ENCODE measurements around the gene BAZ2B.

- no peak for TF ChIP-seq CTCF (IDR thresholded peaks at IDR 0.05)
- no peak for TF ChIP-seq POLR2A (IDR thresholded peaks at IDR 0.05)
These were observed 3.3 kb downstream of the BAZ2B start for GRCh38 chr2:159613091-159613490.

All from adrenal gland (tissue), 5 donors.